Activated CD8-positive, alpha-beta memory T cell treated with anti-CD3 and anti-CD28 coated beads, Interleukin-2, amount 50 U/mL, for 48 hours (primary cell): ENCODE results near the gene PHACTR1.

Source experiments
- DNase-seq: peaks from one replicate; pipeline ENCODE4 v3.0.0-alpha.2; 2020

Gene PHACTR1

DNA sequence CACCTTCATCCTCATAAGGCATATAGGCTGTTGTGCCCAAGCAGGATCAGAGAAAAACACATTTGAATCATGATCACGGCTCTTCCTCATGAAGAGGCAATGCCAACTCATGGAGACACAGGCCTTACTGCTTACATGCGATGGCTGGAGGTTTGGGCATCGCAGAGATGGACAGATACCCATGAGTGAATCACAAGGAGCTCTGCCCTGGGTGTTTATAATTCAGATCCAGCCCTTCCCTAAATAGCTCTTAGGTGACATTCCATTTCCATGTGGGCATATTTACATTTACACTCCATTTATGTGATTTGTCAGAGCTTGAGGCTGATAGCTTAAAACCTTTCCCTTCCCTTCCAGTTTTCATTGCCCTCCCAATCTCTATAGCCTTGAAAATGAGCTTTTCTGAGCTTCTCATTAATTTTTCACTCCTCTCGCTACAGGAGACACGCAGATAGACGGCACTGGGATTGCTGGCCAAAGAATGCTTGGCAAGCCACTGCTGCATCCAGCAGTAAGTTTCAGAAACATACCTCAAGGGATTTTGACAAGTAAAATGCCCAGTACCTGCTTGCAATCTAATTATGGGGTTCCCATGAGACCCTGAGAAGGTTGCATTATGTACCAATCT, 362.6 kb downstream of the PHACTR1 start:
- no peak for DNase-seq

DNA sequence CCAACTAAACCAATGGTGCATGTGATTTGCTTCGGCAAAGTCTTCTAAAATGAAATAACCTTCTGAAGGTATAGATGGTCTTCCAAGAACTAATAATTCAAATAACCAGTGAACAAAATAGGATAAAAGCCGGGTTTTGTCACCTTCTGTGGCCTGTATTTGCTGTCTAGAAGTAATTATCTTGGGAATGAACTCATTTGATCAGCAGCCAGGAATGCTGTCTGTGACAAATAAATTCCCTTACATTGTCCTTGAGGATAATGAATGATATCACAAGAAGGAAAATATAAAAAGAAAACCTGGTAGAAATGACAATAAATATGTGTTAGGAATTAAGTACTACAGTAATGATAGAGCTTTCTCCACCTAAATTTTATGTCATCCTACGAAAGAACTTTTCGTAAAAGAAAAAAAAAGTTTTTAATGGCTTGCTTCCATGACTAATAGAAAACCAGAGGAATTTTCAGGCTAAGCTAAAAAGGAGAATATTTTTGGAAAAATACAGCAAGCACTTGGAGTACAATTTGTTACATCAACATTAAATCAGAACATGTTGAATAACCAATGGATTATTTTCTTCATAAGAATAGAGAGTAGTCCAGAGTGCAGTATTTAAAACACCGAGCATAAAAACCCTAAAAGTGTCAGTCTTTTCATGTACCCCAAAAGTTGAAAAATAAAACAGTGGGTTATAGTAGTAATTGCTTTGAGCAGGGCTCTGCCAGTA, 364.1 kb downstream of the PHACTR1 start:
- DNase-seq, result no peak

DNA sequence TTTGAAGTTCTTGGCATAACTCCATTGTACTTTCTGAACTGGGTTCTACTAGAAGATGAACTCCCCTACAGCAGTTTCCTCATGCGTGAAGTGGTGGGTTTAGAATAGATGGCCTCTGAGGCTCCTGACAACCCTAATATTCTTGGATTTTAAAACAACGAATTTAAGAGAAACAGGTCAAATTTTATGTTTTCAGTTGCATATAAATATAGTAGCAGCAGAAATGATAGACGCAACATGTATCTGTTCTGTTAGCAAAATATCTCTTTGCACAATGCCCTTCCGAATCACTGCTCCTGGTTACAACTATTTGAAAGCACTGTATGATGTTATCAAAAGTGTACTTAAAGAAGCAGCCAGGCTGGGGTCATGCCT, 364.6 kb downstream of the PHACTR1 start:
- no peak for DNase-seq

DNA sequence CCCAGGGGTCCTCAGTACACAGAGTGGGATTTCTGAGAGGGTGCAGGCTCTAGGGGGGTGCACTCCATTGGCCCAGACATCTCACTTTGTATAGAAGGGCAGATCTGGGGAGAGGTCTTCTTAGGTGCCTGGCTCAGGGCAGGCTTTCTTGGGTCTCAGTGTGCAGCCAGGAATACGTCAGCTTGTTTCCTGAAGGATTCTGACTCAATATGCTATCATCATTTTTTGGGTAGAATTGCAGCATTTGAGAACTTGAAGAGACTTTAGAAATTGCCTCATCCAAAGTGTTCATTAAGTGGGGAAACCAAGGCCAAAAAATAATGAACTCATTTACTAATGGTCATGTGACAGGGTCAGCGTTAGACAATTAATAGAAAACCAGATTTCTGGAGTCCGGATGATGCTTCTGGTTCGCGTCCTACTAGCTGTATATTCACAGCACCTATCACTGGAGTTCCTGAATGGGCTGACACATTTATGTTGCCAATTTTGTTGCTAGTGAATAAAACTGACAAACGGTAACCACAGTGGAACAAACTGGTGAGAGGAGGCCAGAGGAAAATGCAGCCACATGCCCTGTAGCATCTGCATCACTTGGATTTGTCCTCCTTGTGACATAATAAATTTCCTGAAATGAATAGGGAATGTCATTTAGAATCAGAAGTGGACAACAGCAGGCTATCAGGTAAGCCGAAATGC, 372.9 kb downstream of the PHACTR1 start:
- no peak for DNase-seq

DNA sequence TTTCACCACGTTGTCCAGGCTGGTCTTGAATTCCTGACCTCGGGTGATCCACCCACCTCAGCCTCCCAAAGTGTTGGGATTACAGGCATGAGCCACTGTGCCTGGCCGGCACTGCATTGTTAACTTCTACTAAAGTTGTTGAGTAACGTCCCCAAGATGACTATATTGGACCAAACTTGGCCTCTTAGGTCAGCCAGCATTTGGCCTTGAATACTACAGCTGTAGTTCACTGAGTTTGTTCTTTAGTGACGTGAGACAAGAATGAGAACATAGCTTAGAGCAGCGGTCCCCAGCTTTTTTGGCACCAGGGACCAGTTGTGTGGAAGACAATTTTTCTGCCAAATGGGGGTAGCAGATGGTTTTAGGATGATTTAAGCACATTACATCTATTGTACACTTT, 374.6 kb downstream of the PHACTR1 start:
- no peak for DNase-seq

DNA sequence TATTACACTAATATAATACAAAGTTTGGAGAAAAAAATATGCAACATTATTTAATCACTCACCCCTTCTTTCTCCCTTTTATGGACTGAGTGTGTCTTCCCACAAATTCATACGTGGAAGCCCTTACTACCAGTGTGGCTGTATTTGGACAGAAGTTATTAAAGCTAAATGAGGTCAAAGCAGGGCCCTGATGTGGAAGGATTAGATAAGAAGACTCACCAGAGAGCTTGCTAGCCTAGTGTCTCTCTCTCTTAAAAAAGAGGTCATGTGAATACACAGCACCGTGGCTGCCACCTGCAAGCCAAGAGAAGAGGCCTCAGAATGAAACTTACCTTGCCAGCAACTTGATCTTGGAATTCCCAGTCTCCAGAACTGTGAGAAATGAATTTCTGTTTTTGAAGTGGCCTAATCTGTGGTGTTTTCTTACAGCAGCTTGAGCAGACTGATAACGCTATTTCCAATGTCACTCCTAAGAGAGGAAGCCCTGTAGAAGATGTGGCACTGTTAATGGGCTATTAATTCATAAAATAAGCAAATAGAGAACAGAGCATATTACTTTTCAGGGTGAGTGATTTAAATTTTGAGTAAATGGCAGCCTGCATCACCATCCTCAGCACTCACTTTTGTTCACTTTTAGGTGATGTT, 378.3 kb downstream of the PHACTR1 start:
- no peak for DNase-seq

DNA sequence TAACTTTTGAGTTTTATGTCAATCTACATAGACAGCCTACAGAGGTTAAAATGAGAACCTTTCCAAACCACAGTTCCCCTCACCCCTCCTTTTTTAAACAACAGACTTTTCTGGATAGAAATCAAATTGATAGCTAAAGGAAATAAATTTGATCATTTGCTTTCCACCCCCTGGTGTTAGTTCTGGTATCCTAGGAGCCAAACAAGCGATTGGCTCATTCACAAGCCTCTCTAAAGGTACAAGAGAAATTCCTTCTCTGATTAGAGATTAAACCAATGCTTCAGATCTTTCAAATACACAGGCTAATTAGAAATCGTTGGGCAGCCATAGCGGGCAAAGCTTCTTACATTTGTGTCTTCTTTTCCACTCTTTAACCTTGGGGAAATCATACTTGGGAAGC, 379.5 kb downstream of the PHACTR1 start:
- no peak for DNase-seq

- DNase-seq, result no peak
These were observed 380.9 kb downstream of the PHACTR1 start for GRCh38 chr6:13097454-13097853.

DNA sequence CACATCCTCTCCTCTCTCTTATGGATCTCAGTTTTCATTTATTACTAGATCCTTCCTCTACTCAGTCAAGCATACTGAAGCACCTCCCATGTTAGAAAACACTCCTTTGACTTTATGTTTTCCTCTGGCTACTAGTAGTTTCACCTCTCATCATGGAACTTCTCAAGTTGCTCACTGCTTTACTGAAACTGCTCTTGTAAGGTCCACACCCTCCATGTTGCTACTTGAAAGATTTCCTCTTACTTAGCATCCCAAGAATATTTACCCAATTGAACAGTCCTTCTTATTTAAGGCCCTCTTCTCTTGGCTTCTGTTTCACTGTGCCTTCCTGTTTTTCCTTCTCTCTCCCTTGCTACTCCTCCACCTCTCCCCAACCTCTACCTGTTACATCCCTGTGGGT, 381.4 kb downstream of the PHACTR1 start:
- DNase-seq, result no peak

GRCh38 chr6:13098793-13099570, 382.4 kb downstream of the PHACTR1 start:
- DNase-seq, result no peak

DNA sequence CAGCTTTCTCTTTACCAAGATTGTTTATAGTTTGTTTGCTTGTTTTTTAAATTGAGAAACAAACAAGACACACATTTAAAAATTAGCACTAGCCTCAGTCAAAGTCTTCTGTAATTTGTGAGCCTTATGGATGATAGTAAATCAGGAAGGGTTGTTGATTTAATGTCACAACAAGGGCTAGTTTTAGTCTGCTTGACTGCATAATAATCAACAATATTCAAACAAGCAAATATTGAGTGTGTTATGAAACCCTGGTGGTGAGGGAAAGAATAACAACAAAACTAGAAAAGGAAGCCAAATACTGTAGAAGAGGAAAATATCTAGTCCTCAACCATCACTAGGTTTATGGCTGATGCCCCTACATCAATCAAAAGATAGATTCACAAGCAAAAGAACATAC, 383.2 kb downstream of the PHACTR1 start:
- DNase-seq, result no peak

DNA sequence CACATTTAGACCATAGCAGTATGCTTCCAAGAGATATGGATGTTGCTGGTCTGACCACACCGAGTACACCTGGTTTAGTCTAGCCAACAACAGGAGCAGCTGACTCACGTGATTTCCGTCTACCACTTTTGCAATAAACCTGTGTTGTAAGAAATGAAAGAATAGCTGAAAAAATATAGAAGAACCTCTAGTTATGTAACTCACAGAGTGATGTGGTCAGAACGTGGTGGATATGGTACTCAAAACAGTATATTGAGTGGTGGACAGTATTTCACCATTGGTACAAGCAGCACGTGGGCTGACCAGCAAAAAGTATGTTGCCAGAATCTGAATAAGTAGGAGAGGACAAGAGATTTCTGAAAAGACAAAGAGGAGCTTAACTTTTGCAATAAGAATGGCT, 384.8 kb downstream of the PHACTR1 start:
- DNase-seq, result no peak

- DNase-seq, result no peak
These were observed 385.4 kb downstream of the PHACTR1 start for GRCh38 chr6:13101985-13102384.

GRCh38 chr6:13103169-13103568, 386.6 kb downstream of the PHACTR1 start:
- DNase-seq, result no peak

GRCh38 chr6:13105139-13105538, 388.6 kb downstream of the PHACTR1 start:
- no peak for DNase-seq

- DNase-seq, result no peak
These were observed 396.4 kb downstream of the PHACTR1 start for GRCh38 chr6:13112921-13113320.

- no peak for DNase-seq
These were observed 396.8 kb downstream of the PHACTR1 start for GRCh38 chr6:13113376-13113775.

GRCh38 chr6:13113981-13114593, 397.5 kb downstream of the PHACTR1 start:
- no peak for DNase-seq

DNA sequence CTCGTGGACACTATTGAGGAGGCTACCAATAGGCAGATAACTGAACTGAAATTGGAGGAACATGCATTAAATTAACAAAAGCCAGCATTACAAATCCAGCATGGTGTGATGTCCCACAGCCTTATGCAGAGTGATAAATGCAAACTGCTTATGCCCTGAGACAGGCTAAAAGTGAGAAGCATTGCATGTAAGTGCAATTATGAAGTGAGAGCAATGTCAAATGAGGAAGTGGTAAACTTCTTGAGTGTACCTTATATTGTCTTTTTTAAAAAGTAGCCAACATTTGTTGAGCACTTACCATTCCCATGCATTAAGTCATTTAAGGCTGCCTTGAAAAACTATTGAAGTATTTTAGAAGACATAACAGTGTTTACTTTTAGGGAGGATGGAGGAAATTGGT, 399.6 kb downstream of the PHACTR1 start:
- DNase-seq, result no peak

DNA sequence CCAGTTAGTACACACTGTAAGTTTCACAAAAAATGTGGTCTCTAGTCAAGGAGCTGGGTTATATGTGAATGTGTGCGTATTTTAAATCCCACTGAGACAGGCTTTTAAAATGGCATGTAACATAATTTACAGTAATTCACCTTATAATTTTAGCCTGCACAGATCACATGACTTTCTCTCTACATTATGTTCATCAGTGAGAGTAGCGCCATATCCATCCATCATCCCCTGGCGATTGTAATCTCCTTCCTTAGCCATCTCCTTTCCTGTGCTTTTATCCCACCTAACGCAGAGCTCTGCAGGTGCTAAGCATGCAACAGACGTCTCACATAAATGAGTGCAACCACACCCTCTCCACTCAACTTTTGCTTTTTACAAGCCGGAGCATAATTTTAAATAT, 401.0 kb downstream of the PHACTR1 start:
- DNase-seq, result no peak

DNA sequence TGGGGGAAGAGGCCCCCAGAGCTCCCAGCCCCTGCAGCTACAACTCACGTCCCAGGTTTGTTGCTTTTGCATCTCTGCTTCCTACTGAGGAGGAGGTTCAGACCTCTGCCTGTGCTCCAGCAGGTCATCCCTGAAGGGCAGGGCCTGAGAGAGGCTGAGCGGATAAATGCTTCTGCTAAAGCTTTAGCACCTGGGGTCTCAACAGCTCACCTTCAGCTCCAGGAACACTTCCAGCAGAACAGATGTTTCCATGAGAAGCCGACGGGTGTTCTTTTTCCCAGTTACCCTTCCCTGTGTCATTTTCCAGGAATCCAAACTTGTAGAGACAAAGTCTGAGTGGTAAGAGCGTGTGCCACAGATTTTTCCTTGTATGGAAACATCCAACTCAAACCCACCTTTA, 403.0 kb downstream of the PHACTR1 start:
- no peak for DNase-seq
